ENCODE data around the gene PHRF1.

GRCh38 chr11:586376-587316, 10.4 kb downstream of the PHRF1 start:
- TF ChIP-seq CTCF (conservative IDR thresholded peaks at IDR 0.05; ENCODE audit: low read depth, low read length) (no peak), RAD21 (IDR thresholded peaks at IDR 0.05; ENCODE audit: low read length) (no peak), POLR2A (IDR thresholded peaks at IDR 0.05; ENCODE audit: low read depth, low read length) (no peak), SMC3 (IDR thresholded peaks at IDR 0.05; ENCODE audit: low read depth, low read length) (no peak), BHLHE40 (IDR thresholded peaks at IDR 0.05; ENCODE audit: low read depth, low read length) (no peak), RCOR1 (IDR thresholded peaks at IDR 0.05; ENCODE audit: insufficient replicate concordance, low read length) (no peak), CEBPB (IDR thresholded peaks at IDR 0.05; ENCODE audit: low read depth, low read length) (no peak), RFX5 (IDR thresholded peaks at IDR 0.05; ENCODE audit: low read depth, low read length) (no peak), MAFK (IDR thresholded peaks at IDR 0.05; ENCODE audit: low read depth, low read length) (no peak)

Data from IMR-90 (cell line).